Retinal pigment epithelial cell (primary cell): ENCODE data around the gene B3GNT3.

ENCODE experiments used
- DNase-seq: peaks from one replicate; pipeline ENCODE4 v3.0.0-alpha.2; 2010; ENCODE audit warnings: low read depth
- H3K4me3 ChIP-seq: 2 replicates; pipeline ENCODE4 v1.5.1; 2011; ENCODE audit warnings: mild to moderate bottlenecking, low read length, control low read depth, moderate library complexity
- CTCF ChIP-seq: conservative IDR thresholded peaks from 2 replicates; pipeline ENCODE4 v1.5.1; 2011; ENCODE audit warnings: low read depth, low read length, control low read depth, inconsistent platforms

Gene B3GNT3

GRCh38 chr19:17802137-17802858 lies 7.4 kb downstream of the B3GNT3 start:
- no peak for DNase-seq
- TF ChIP-seq CTCF = no peak
- H3K4me3 ChIP-seq = no peak overlapping the region

GRCh38 chr19:17803264-17803896 lies 8.4 kb downstream of the B3GNT3 start:
- TF ChIP-seq CTCF = no peak
- H3K4me3 ChIP-seq = no peak overlapping the region
- DNase-seq = no peak

- DNase-seq = no peak
- no peak overlapping the region for H3K4me3 ChIP-seq
- TF ChIP-seq CTCF = no peak
These were observed 10.5 kb downstream of the B3GNT3 start for GRCh38 chr19:17805427-17805826.

- TF ChIP-seq CTCF = no peak
- no peak overlapping the region for H3K4me3 ChIP-seq
- DNase-seq = no peak
These were observed 12.0 kb downstream of the B3GNT3 start for GRCh38 chr19:17806945-17807344.

GRCh38 chr19:17807731-17808316 lies 12.9 kb downstream of the B3GNT3 start:
- no peak for TF ChIP-seq CTCF
- no peak for DNase-seq
- H3K4me3 ChIP-seq = no peak overlapping the region

- no peak overlapping the region for H3K4me3 ChIP-seq
- no peak for DNase-seq
- no peak for TF ChIP-seq CTCF
These were observed 16.2 kb downstream of the B3GNT3 start for GRCh38 chr19:17811103-17811502.

- no peak for TF ChIP-seq CTCF
- DNase-seq = no peak
- H3K4me3 ChIP-seq = no peak overlapping the region
These were observed 16.7 kb downstream of the B3GNT3 start for GRCh38 chr19:17811681-17812080.
